Testis (tissue), 2 donors: ENCODE data around the gene FAF1.

Experiments used
- CTCF ChIP-seq, 3 experiments: fragments of 450-650 bp in 2 of 3; fragments of 200-600 bp in 1 of 3; sonication (generic) in 1 of 3; IDR thresholded peaks; one replicate each; pipeline ENCODE4 v1.5.1; 2016 to 2019; ENCODE audit warnings: antibody characterized with exemption in 3 of 3, mild to moderate bottlenecking in 2 of 3, moderate library complexity in 1 of 3
- POLR2A ChIP-seq: fragments of 450-650 bp; IDR thresholded peaks from one replicate; pipeline ENCODE4 v1.6.1; 2017; ENCODE audit warnings: antibody characterized with exemption, mild to moderate bottlenecking, moderate library complexity

GRCh38 chr1:50704126-50704525 is 255.9 kb downstream of the FAF1 start:
- TF ChIP-seq CTCF (IDR thresholded peaks at IDR 0.05) (peak; percentile 42 to 77 (median 58)), POLR2A (no peak)
